Putamen (tissue), 1 donor: Measurements from ENCODE around the gene L3MBTL1.
A peak's percentile ranks its signal among the peaks of the same experiment; 100 is the strongest.

ENCODE experiments used
- DNase-seq: peaks from one replicate; pipeline ENCODE4 v3.0.0-alpha.2; 2016; ENCODE audit warnings: low spot score

Gene L3MBTL1

GRCh38 chr20:43506238-43506637 lies 1.3 kb upstream of the L3MBTL1 start:
- DNase-seq = peak; percentile 64

DNA sequence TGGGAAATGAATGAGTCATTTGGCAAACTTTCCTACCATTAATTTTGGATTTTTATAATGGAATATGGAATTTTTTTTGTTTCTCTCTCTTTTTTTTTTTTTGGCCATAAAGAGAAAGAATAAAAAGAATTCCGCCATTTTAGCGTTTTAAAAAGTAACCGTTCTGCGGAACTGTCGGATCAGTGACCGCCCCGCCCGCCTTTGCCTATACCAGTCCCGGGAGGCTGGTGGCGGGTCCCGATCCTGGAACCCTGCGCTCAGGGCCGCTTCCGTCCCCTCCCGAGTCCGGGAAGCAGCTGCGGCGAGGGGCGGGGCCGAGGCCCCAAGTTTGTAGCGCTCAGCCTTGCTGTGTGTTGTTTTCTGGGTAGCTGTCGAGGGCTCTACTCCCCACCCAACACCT lies 609 bp downstream of the L3MBTL1 start:
- DNase-seq = no peak

DNA sequence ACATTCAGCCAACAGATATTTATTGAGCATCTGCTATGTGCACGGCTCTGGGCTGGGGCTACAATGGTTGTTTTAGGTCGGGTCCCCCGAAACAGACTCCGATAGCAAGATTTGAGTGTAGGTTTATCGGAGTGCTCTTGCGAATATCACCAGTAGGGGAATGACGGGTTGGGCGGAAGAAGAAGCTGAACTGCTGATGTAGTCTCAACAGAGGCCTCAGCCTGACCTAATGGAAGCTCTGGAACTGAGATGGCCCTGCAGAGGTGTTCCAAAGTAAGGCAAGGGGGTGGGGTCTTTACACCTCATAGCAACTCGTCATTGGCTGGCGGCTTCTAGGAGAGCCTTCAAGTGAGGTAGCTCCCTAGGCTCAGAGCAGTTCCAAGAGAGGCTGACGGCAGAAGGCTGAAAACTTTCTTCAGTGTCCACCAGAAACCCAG lies 1.1 kb downstream of the L3MBTL1 start:
- no peak for DNase-seq

- no peak for DNase-seq
These were observed 4.4 kb downstream of the L3MBTL1 start for GRCh38 chr20:43511879-43512278.

- DNase-seq = no peak
These were observed 6.0 kb downstream of the L3MBTL1 start for GRCh38 chr20:43513372-43513930.

GRCh38 chr20:43513931-43514647 lies 6.6 kb downstream of the L3MBTL1 start:
- peak; percentile 99 for DNase-seq

DNA sequence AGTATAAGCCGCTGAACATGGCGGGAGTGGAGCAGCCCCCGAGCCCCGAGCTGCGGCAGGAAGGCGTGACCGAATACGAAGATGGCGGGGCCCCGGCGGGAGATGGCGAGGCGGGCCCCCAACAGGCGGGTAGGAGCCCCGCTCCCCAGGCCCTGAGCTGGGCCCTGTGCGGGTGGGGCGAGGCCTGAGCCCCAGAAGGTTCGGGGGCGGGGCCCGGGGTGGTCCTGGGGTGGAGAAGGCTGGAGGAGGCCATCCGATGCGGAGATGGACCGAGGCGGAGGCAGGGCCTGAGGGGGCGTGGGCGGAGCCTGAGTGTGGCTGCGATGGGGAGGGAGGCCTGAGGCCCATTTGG lies 7.1 kb downstream of the L3MBTL1 start:
- no peak for DNase-seq

DNA sequence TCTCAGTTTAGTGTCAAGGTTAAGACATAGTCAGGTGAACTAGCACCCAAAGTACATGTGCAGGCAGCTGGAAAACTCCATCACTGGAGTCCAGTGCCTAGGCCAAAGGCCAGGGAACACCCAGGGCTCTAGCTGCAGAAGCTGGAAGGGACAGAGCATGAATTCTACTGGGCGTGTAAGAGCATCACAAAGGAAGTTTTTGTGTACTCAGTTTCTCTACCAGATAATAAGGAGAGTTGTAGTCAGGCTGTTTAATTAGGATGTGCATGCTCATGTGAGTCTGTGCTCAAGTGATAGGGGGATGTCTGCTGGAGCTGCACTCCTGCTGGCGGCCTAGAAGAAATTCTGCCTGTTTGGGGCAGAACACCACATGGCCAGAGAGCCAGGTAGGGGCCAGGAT lies 8.1 kb downstream of the L3MBTL1 start:
- DNase-seq = no peak

DNA sequence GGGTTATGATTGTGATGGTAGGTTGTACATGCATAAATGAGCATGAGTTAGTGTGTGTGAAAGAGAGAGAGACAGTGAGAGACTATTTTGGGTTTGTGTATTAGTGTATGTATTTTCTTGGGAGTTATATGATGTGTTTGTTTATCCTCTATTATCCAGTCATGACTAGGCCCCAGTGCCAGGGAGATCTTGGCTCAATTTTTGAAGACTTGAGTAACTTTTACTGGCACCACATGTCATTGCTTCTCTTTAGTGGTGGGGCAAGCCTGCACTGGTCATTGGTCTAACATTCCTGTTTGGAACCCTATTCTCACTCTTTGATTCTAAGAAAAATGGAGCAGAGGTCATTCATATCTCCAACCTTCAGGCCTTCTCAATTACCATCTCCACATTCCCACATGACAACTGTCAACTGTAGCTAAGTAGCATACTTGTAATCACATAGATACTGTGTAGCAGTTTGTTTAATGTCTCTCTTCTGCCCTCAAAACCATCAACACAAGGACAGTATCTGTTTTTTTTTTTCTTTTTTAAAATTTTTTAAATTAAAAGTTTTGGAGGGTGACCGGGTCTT lies 8.8 kb downstream of the L3MBTL1 start:
- DNase-seq = no peak

GRCh38 chr20:43520074-43520630 lies 12.7 kb downstream of the L3MBTL1 start:
- DNase-seq = no peak

DNA sequence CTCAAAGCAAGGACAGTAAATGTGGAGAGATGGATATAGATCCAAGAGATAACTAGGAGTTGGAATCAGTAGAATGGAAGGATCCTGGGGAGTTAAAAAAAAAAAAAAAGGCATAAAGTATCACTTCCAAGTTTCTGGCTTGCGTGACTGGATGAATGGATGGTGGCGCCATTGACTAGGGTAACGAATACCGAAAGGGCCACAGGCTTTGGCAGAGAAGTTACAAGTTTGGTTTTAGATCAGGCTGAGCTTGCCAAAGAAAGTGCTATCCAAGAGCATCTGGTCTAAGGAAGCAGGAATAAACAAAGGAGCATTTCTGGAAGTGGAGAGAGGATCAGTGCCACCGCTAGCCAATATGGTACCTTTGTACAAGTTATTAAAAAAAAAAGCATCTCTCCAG lies 17.5 kb downstream of the L3MBTL1 start:
- no peak for DNase-seq

DNA sequence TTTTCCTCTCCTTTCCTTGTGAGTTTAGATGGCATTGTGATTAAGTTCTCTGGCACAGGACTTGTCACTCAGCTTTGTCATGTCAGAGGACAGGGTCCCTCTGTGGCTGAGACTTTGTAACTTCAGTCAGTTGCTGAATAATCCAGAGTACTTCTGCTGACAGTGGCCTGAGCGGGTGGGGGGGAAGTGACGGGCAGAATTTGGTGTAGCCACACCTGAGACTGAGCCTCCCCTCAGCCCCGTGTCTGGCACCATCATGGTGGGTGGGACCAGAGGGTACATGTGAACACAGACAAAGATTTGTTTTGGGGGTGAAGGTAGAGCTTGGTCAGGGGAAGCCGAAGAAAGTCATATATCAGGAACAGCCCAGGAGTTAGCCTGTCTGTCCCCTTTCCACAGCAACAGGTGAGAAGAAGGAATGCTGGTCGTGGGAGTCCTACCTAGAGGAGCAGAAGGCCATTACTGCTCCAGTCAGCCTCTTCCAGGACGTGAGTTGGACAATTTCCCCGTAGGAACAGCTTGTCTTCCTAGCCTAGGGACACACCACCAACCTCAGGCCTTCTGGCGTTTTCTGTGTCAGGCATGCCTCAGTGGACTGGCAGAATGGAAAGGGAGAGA lies 20.9 kb downstream of the L3MBTL1 start:
- no peak for DNase-seq

- no peak for DNase-seq
These were observed 21.6 kb downstream of the L3MBTL1 start for GRCh38 chr20:43529051-43529450.

- no peak for DNase-seq
These were observed 22.1 kb downstream of the L3MBTL1 start for GRCh38 chr20:43529457-43530153.

DNA sequence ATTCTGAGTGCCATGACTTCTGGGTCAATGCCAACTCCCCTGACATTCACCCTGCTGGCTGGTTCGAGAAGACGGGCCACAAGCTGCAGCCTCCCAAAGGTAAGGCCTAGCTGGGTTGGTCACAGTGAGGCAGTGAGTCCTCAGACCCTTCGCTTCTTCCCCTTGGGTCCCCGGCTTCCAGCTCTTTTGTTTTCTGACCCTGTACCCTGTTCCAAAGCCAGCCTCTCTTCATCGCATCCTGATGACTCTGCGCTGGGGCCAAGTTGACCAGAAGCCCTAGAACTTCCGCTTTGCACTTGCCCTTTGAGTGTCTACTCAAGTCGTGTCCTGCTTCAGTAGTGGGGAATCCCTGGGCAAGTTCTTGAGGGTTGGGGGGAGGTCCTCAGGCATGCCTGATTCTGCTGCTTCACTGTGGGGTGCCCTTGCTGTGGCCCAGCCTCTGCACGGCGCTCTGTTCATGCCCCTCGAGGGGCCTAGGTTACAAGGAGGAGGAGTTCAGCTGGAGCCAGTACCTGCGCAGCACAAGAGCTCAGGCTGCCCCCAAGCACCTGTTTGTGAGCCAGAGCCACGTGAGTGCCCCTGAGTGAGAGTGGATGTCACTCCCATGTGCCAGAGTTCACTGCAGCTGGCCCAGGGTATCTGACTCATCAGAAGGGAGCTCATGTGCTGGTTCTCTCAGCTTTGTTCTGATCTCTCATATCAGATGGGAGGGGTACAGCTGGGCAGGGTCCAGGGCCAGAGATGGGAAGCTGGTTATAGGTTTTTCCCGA lies 23.0 kb downstream of the L3MBTL1 start:
- no peak for DNase-seq

- DNase-seq = no peak
These were observed 23.6 kb downstream of the L3MBTL1 start for GRCh38 chr20:43531091-43531443.

GRCh38 chr20:43532416-43533055 lies 25.0 kb downstream of the L3MBTL1 start:
- no peak for DNase-seq

- DNase-seq = no peak
These were observed 25.6 kb downstream of the L3MBTL1 start for GRCh38 chr20:43533060-43533459.

GRCh38 chr20:43534016-43534415 lies 26.5 kb downstream of the L3MBTL1 start:
- DNase-seq = no peak

DNA sequence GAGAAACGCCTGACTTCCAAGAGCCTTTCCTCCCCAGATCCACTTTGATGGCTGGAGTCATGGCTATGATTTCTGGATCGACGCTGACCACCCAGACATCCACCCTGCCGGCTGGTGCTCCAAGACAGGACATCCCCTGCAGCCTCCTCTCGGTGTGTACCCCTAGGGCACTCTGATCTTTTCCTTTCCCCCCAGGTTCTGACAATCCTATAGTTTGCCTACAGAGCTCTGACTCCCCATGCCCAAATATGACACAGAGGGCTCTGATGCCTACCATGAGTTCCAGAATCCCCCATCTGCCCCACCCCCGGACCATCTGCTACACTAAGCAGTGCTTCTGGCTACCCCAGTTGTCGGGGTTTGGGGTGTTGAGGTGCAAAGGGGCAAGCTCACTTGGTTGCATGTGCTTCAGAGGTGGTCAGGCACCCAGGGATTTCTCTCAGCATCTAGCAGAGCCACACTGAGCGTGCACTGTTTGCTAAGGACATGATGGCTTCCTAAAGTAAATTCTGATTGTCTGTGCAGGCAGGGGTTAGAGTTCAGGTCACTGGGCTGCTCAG lies 27.4 kb downstream of the L3MBTL1 start:
- no peak for DNase-seq
